ENCODE data around the gene ATP11A.
"Not testable (repeated sequence)": the region's sequence is repeated elsewhere in the genome, so short reads cannot be mapped to it uniquely, and the experiment has no call there.

The ATP11A gene

DNA sequence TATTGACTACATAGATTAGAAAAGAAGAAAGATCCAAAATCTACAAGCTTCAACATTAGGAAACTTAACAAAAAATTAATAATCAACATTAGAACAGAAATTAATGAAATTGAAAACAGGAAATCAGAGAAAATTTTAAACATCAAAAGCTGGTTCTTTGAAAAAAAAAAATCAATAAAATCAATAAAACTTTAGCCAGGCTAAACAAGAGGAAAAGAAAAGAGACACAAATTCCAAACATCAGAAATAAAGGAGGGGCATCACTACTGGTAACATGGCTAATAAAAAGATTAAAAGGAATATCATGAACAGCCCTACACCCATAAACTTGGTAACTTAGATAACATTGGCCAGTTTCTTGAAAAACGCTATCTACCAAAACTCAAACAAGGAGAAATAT, 110.2 kb downstream of the ATP11A start:
- DNase-seq (ENCODE audit: low read depth) = no peak

DNA sequence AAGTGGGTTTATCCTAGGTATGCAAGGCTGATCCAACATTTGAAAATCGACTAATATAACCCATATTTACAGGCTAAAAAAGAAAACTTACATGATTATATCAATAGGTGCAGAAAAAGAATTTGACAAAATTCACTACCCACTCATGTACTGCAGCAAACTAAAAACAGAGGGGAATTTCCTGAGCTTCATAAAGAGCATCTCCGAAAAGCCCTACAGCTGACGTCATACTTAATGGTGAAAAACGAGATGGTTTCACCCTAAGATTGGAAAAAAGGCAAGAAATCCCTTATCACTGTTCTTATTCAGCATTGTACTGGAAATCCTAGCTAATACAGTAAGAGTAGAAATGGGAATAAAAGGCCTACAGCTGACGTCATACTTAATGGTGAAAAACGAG, 111.0 kb downstream of the ATP11A start:
- not testable (repeated sequence) for DNase-seq (ENCODE audit: low read depth)

DNA sequence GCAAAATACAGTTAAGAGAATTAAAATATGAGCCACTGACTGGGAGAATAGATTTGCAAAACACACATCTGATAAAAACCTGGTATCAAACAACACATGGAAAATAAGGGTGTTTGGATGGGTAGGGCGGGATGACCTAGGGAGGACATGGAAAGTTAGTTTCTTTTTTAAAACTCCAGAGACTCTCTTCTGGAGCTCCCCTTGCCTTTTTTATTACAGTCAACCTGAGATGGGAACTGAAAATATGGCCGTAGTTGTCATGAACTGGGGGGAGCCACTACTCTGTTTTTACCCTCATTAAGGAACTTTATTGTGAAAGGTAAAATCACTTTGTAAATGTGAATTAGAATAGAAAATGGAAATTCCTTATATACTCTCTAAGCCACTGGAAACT, 113.0 kb downstream of the ATP11A start:
- DNase-seq (ENCODE audit: low read depth) = no peak

DNA sequence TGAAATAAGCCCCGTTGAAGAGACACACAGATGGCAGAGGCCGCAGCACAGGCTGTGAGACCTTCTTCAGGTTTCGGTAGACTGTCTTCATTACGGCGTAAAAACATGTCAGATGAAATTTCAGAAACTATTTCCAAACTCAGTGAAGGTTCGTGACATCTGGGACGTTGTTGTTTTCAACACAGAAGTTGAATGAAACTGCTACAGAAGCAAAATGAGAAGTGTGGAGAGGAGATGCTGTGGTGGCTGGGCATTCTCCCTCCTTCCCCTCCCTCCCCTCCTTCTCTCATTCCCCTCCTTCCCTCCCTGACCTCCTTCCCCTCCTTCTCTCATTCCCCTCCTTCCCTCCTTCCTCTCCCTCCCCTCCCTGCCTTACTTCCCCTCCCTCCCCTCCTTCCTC, 113.6 kb downstream of the ATP11A start:
- DNase-seq (ENCODE audit: low read depth) = no peak

DNA sequence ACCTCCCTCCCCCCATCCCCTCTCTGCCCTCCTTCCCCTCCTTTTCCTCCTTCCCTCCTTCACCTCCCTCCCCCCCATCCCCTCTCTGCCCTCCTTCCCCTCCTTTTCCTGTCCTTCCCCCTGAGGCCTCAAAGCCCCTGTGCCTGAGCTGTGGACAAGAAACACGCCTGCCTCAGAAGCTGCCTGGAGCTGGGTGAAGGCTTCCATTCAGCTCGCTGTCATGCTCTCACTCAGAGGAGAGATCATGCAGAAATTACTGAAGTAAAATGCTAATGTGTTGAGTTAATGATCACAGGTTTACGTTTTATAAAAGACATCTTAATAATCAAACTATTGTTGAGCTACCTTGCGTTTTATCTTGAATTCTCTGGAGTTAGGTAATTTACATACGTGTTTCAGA, 114.5 kb downstream of the ATP11A start:
- DNase-seq (ENCODE audit: low read depth) = no peak

DNA sequence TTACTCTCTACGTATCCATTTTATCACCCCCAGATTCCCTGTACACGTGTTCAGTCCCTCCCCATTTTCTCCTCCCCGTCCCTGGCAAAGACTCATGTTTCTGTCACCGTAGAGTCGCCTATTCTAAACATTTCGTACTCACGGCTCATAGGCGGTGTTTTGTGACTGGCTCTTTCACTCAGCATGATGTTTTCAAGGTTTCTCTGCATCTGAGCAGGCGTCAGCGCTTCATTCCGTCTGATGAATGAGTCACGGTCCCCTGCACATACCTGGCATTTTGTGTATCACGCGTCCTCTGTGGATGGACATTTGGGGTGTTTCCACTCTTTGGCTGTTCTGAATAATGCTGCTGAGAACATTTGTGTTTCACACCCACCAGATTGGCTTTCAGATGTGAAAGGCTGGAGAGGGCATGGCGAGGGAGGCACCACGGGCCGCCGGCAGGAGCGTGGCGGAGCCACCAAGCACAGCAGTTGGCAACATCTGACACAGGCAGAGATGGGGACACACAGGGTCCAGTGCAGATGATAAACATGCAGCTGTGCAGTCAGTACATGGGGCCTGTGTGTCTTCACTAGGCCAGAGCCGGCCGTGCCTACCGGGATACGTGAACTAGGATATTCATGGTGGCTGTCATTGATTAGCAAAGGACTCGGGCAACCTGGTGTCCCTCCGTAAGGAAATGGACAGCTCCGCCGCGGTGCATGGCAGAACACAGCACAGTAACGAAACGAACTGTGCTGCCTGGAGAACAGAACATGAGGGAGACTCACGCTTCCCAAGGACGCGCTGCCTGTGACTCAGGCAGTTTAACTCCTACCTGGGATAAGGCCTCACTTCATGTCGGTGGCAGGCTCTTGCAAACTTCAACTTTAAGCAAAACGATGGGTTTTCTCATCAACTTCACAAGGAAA, 117.2 kb downstream of the ATP11A start:
- DNase-seq (ENCODE audit: low read depth) = no peak

DNA sequence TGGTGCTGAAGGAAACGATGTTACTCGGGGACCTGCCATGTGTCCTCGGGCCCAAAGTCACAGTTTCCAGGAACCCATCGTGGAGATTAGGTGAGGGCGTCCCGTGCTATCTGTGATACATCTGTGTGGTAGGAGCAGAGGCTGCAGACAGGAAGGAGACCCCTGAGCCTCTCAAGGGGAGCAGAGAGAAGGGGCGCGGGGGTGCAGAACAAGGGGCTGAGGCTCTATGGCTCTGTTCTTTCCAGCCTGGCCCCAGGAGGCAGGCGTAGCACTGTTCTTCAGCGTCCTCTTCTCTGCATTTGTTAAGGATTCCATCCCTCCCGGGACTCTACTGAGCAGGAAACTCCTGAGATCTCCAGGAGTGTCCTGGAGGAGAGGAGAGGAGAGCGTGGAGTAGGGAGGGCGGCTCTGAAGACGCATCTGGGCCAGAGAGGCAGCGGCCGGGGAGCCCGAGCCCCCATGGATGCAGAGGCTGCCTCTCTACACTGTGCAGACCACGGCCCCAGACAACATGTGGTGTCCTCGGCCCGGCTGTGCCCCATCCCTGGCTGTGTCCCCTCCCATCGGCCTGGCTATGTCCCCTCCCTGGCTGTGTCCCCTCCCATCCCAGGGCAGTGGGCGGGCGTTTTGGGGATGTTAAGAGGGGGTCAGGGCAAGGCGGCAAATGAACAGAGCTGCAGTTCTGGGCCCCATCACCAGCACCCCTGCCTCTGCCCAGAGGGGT, 118.0 kb downstream of the ATP11A start:
- DNase-seq (ENCODE audit: low read depth) = no peak

DNA sequence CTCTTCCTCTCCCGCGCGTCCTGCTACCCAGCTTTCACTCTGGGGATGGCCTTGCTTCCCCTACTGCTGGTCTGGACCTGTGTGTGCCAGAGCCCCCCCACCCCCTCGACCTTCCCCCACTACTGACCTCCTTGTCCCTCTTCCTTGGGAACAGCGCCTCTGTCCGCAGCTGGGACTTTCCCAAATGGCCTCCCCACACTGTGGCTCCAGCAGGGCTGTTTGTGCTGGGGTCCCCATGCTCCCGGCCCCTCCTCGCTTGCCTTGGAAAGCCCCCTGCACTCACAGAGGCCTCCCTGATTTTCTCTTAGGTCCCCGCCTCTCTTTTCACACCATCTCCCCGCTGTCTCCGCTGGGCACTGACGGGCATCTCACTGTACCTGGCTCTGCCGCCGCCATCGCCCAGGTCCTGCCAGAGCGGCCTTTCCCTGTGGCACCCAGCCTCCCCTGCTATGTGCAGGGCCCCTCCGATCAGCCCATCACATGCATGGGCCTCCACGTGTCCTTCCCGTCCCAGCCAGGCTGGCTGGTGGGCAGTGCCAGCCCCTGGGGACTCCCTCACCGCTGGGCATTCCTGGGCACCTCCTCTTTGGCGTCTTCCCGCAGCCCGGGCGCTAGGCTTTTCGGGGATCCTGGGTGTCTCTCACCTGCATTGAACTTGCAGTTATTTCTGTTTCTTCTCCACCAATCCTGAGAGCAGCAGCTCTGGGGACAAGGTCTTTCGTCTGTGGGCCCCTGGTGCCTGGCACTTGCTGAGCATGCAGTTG, 118.7 kb downstream of the ATP11A start:
- no peak for DNase-seq (ENCODE audit: low read depth)

DNA sequence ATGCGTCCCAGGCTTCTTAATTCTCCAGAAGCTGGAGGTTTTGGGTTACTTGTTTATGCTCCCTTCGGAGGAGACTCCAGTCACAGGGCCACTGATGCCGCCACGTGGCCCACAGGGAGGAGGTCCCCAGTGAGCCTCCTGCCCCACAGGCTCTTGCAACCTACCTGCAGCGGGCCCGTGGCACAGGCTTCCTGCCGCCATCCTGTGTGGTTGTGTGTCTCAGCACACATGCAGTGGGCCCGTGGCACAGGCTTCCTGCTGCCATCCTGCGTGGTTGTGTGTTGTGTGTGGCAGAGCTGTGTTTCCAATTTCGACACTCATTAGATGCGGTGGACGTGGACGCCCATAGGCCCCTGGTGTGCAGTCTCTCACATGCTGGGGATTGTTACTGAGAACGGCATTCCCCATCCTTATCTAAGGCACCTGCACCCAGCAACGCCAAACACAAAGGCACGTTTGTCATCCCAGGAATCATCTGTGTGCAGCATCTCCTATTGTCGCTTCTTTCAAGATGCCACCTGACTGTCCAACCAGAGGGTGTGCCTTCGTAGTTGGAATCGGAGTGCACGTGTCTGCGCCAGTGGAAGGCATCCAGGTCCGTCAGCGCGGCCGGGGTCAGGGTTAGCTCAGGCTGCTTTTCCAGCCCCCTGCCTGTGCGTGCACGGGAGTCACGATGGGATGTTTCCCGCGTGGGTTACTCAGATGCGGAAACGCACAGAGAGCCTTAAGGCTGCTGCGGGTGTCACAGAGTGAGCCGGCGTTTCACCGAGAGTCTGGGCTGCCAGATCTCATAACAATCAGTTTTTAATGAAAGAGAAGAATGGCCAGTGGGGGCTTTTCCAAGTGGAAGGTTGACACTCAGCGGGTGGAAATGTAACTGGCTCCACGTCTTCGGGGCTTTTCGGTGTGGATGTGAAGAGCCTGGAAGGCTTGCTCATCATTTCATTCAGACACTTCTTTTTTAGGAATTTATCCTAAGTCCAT, 119.8 kb downstream of the ATP11A start:
- no peak for DNase-seq (ENCODE audit: low read depth)

DNA sequence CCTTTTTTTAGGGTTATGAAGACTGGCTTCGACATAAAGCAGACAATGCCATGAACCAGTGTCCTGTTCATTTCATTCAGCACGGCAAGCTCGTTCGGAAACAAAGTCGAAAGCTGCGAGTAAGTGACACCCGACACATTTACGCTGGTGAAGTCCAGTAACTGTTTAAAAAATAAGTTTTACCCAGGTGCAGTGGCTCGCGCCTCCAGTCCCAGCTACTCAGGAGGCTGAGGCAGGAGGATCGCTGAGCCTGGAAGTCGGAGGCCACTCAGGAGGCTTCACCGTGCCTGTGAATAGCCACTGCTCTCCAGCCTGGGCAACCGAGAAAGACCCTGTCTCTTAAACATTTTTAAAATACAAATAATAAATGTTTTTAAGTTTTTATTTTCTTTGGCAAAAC, 120.8 kb downstream of the ATP11A start:
- no peak for DNase-seq (ENCODE audit: low read depth)

DNA sequence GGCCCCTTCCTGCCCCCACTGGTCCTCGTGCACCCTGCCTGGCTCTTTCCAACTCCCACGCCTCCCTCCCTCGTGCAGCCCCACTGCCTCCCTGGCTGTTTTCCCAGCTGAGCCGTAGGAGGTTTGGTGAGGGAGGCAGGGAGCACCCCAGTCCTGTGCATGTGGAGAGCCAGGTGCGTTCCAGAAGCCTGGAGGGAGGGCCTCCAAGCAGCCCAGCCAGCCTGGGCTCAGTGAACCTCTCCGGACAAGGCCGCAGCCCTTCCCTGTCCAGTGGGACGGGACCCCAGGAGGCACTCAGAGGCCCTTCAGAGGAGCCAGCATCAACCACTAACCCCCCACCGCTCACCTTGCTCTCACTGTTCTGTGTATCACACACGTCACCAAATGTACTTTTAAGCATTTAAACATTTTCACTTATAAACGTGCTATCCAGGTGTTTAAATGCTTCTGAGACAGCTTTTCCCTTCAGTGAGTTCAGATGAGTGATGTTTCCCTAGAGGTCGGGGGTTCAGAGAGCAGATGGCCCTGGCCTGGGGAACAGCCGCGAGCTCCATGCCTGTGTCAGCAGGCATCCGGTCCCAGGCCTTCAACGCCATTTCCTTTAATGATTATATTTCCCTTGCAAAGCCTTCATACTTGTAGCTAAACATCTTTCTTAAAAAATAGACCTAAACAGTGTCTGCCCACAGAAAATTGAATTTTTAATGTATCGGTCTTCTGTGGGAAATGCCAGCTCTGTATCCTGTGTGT, 122.6 kb downstream of the ATP11A start:
- DNase-seq (ENCODE audit: low read depth) = no peak

DNA sequence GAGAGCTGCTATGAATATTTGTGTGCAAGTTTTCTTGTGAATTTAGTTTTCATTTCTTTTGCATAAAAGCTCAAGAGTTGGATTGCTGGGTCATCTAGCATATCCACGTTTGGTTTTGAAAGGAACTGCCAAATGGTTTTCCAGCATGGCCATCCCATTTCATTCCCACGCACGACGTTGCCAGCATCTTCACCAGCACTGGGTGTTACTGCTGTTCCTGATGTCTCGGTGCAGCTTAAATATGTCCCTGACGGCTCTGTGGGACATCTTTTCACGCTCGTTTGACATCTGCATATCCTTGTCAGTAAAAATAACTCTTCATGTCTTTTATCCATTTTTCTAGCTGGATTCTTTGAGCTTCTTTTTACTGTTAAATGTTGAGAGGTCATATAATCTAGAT, 123.7 kb downstream of the ATP11A start:
- no peak for DNase-seq (ENCODE audit: low read depth)

DNA sequence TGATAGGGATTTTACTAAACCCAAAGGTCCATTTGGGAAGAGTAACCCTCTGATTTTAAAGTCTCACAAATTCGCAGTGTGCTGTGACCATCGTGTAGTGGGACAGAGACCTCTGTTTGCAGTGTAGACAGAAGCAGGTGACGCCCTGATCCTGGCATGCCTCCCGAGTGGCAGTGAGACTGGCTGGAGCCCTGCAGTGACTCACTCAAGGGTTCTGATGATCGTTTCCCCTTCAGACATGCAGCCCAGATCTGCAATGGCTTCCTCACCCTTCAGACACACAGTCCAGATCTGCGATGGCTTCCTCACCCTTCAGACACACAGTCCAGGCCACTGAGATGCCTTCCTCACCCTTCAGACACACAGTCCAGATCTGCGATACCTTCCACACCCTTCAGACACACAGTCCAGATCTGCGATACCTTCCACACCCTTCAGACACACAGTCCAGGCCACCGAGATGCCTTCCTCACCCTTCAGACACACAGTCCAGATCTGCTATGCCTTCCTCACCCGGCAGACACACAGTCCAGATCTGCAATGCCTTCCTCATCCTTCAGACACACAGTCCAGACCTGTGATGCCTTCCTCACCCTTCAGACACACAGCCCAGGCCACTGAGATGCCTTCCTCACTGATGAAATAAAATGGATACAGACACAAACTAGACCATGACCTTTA, 125.2 kb downstream of the ATP11A start:
- no peak for DNase-seq (ENCODE audit: low read depth)

DNA sequence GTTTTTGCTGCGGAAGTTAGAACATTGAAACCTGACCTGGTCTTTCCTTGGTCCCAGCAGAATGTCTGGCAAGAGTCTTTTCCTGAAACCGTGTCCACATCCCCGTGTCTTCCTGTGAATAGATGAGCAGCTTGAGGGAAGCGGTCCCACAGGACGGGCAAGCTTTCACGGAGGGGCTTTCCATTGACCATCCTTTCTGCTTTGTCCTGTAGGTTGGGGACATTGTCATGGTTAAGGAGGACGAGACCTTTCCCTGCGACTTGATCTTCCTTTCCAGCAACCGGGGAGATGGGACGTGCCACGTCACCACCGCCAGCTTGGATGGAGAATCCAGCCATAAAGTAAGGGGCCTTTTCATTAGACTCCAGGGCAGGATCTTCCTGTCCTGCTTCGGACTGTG, 126.0 kb downstream of the ATP11A start:
- no peak for DNase-seq (ENCODE audit: low read depth)

DNA sequence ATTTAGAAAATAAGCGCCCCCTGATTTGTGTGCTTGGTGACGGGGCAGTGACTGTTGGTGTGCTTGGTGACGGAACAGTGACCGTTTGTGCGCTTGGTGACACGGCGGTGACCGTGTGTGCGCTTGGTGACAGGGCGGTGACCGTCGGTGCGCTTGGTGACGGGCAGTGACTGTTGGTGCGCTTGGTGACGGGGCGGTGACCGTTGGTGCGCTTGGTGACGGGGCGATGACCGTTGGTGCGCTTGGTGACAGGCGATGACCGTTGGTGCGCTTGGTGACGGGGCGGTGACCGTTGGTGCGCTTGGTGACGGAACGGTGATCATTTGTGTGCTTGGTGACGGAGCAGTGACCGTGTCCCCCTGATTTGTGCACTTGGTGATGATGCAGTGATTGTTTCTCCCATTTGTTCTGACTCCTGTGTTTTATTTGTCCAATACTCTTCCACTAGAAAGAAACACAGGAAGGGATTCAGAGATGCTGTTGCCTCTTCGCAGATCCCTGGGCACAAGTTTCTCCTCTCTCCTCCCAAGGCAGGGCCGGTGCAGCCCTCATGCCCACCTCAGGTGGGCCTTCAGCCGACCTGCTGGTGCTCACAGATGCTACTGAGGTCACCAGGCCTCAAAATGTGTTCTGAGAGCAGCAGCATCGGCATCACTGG, 128.3 kb downstream of the ATP11A start:
- DNase-seq (ENCODE audit: low read depth) = no peak

DNA sequence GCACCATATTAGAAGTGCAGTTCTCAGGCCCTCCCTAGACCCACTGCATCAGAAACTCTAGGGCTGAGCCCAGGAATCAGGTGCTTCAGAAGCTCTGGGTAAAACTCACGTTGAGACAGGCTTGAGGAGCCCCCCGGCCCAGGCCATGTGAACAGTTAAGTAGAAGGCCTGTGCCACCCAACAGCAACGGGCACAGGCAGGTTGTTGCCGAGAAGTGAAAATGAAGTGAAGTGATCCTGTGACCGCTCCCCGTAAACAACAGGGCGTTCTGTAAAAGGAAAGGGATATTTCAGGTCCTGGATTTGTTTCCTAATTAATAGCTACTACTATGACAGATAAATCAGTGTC, 128.8 kb downstream of the ATP11A start:
- DNase-seq (ENCODE audit: low read depth) = no peak

DNA sequence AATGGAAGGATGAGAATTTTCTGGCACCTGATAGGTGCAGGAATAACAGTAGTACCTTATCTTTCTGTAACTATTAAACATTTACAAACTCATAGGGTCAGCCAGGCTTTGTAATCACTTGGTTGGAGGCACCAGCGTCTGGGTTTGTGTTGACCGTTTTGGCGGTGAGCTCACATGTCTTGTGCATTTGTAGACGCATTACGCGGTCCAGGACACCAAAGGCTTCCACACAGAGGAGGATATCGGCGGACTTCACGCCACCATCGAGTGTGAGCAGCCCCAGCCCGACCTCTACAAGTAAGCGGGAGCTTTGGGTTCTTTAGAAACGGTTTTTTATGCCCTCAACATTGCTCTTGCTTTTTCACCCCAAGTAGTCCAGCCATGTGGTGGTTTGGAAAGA, 129.3 kb downstream of the ATP11A start:
- no peak for DNase-seq (ENCODE audit: low read depth)

DNA sequence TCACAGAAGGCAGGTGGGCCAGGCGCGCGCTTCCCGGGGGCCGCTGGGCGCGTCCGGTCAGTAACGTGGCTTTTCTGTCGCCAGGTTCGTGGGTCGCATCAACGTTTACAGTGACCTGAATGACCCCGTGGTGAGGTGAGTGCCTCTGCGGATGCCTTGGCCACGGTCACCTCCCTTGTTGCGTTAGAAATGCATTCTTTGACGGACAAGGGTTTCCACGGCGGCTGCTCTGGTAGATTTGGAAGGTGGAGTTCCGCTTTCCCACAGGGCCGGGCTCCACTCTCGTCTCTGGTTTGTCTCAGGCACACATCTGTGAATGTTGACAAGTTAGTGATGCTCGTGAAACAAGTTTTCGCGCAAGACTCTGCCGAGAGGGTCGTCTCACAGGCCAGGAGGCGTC, 130.0 kb downstream of the ATP11A start:
- no peak for DNase-seq (ENCODE audit: low read depth)

DNA sequence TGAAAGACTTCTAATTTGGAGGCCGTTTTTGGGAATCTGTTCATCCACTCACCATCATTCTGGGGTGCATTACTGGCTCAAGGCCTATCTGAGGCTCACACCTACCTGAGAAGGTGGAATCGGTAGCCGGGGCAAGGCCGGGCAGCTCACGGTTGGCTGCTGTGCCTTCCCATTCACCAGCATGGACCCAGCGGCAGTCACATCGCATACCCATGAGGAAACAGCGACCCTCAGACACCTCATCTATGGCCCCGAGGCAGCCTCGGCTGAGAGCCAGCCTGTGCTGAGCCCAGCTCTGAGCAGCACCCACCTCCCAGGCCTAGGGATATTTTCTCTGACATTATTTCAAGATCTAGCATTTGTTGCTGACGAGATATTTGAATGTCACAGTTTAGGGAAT, 130.5 kb downstream of the ATP11A start:
- no peak for DNase-seq (ENCODE audit: low read depth)

Data from stimulated activated CD8-positive, alpha-beta memory T cell treated with anti-CD3 and anti-CD28 coated beads, Interleukin-4, amount 100 ng/mL, for 24 hours (primary cell).